NK-92 (cell line): ENCODE measurements around the gene DNAJA2.
"Not testable (repeated sequence)": the region's sequence is repeated elsewhere in the genome, so short reads cannot be mapped to it uniquely, and the experiment has no call there.

ENCODE experiments used
- DNase-seq: peaks from one replicate; lab custom pipeline; 2025; ENCODE audit not compliant: unreplicated experiment; lab: John Stamatoyannopoulos, UW

The DNAJA2 gene

GRCh38 chr16:46975908-46976470 is 2.5 kb upstream of the DNAJA2 start:
- no peak for DNase-seq

- no peak for DNase-seq
Measured at GRCh38 chr16:46975165-46975564, 1.7 kb upstream of the DNAJA2 start.

- DNase-seq = no peak
Measured at GRCh38 chr16:46974352-46974751, 878 bp upstream of the DNAJA2 start.

DNA sequence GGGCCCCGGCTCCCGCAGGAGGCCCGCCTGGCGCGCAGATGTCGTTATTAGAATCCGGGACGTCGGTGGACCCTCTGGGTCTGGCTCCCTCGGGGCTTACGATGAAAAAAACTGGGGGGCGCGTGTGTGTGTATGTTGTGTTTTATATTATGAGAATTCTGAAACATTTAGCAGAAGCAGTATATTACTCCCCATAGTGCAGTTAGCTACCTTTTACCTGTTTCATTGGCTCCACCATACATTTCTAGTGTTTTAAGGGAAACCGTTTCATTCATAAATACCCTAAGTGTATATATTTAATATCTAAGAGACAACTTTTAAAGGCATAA is 486 bp upstream of the DNAJA2 start:
- DNase-seq = no peak

GRCh38 chr16:46972429-46973206 is 856 bp downstream of the DNAJA2 start:
- no peak for DNase-seq

DNA sequence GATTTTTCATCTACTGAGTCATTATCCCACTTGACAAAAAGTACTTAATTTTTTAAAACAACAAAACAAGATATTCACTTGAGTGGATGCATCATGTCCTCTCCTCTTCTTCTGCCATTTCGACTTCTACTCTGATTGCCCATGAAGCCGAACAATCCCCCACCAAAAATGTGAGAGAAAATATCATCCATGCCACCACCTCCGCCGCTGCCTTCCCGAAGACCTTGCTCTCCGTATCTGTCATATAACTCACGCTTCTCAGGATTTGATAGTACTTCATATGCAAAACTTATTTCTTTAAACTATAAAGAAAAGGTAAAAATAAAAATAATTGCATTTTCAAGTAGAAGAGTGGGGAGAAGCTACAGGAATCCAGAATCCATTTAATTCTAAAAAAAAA is 2.2 kb downstream of the DNAJA2 start:
- no peak for DNase-seq

- DNase-seq = no peak
Measured at GRCh38 chr16:46970089-46970488, 3.4 kb downstream of the DNAJA2 start.

- DNase-seq = no peak
Measured at GRCh38 chr16:46968063-46968435, 5.4 kb downstream of the DNAJA2 start.

GRCh38 chr16:46962629-46963028 is 10.8 kb downstream of the DNAJA2 start:
- no peak for DNase-seq

- DNase-seq = no peak
Measured at GRCh38 chr16:46961373-46962353, 11.8 kb downstream of the DNAJA2 start.

DNA sequence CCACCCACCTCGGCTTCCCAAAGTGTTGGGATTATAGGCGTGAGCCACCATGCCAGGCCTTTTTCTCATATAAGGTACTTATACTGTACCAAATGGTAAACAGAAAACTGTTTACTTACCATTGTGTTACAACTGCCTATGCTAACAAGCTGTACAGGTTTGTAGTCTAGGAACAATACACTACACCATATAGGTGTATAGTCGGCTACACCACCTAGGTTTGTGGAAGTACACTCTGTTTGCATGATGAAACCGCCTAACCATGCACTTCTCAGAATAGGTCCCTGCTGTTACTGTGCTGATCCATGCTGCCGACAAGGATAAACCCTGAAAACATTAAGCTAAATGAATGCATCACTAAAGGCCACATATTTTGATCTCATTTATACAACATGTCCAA is 18.9 kb downstream of the DNAJA2 start:
- DNase-seq = no peak

- DNase-seq = no peak
Measured at GRCh38 chr16:46950009-46950408, 23.5 kb downstream of the DNAJA2 start.

DNA sequence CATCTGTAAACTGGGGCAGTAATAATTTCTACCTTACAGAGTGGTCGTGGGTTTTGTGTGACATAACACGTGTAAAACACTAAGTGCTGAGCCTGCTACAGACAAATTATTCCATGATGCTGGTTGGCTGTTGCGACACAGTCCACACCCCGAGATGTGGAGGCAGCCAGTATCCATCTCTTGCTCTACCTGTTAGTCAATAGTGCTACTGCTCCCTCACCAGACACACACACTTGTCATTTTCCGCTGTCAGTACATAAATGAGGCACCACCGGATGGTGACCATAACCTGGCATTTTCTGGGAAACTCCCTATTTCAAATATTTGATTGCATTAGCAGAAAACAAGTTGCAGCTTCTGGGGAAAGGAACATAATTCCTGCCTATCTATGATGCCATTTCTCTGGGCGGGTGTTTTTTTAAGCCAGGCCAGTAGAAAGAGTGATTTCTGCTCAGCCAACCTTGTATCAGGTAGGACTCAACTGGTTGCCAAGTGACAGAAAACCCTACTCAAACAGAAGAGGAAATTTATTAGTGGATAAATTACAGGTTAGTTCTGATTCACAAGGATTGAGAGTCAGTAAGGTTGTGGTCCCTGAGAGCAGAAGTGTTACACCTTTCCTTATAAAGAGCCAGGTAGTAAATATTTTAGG is 24.1 kb downstream of the DNAJA2 start:
- no peak for DNase-seq

GRCh38 chr16:46948548-46949166 is 24.8 kb downstream of the DNAJA2 start:
- no peak for DNase-seq

DNA sequence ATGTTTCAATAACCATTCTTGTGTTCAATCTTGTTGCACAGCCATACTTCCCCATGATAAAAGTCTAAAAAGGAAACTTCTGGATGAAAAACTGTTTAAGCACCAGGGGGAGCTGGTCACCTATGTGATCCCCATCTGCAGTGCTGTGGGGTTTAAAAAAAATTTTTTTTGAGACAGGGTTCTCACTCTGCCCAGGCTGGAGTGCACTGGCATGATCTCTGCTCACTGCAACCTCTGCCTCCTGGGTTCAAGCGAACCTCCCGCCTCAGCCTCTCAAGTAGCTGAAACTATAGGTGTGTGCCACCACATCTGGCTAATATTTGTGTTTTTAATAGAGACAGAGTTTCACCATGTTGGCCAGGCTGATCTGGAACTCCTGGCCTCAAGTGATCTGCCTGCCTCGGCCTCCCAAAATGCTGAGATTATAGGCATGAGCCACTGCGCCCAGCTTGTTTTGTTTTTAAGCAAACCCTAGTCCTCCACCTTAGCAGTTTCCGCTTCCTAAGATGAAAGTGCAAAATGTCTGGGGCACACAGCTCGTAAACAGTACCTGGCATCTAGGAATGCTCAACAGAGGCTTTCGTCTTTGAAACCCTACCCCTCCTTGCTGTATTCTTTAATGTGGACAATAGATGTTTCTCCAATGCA is 25.4 kb downstream of the DNAJA2 start:
- DNase-seq = no peak

DNA sequence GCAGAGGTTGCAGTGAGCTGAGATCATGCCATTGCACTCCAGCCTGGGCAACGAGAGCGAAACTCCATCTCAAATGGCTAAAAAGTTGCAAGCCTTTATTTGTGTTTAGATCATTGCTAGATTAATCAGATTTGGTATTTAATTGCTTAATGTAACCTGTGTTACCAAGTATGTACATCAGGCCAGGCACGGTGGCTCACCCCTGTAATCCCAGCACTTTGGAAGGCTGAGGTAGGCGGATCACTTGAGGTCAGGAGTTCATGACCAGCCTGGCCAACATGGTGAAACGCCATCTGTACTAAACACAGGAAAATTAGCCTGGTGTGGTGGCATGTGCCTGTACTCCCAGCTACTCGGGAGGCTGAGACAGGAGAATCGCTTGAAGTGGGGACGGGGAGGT is 28.8 kb downstream of the DNAJA2 start:
- not testable (repeated sequence) for DNase-seq

DNA sequence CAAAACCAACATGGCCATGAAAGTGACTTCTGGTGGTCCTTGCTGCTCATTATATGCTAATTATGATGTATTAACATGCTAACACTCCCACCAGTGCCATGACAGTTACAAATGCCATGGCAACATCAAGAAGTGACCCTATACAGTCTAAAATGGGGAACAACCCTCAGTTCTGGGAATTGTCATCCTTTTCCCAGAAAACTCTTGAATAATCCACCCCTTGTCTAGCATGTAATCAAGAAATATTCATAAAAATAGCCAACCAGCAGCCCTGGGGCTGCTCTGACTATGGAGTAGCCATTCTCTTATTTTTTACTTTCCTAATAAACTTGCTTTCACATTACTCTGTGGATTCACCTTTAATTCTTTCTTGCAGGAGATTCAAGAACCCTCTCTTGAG is 35.9 kb downstream of the DNAJA2 start:
- no peak for DNase-seq

DNA sequence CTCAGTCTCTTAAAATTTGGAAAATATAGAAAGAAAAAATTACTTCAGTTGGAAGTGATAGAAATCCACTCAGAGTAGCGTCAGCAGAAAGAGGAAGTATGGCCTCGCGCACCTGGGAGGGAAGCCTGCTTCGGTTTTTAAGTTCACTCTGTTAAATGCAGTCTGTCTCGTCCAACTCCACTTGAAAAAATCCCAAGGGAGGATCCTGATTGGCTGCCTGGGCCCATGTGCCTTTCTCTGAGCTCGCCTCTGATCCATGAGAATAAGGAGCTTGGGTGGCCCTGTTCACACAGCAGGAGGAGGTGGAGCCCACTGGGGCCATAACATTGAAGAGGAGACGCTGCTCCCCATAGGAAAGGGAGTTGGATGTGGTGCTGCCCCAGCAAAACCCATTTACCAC is 40.7 kb downstream of the DNAJA2 start:
- DNase-seq = no peak

GRCh38 chr16:46930861-46931260 is 42.6 kb downstream of the DNAJA2 start:
- DNase-seq = no peak
